HUES48 (cell line): ENCODE results near the gene ORAI3.

Source experiments
- H3K27ac ChIP-seq: one replicate; pipeline ENCODE4 v1.7.0; 2013; ENCODE audit warnings: low read depth, low read length, inconsistent platforms
- H3K27me3 ChIP-seq: 2 replicates; pipeline ENCODE4 v1.6.1; 2013; ENCODE audit warnings: mild to moderate bottlenecking, low read length; ENCODE audit not compliant: control insufficient read depth, insufficient read depth
- H3K36me3 ChIP-seq: 2 replicates; pipeline ENCODE4 v1.6.1; 2013; ENCODE audit warnings: low read length; ENCODE audit not compliant: control insufficient read depth, insufficient read depth
- H3K4me1 ChIP-seq: 2 replicates; pipeline ENCODE4 v1.6.1; 2013; ENCODE audit warnings: mild to moderate bottlenecking, low read length; ENCODE audit not compliant: control insufficient read depth, insufficient read depth
- H3K4me3 ChIP-seq: 2 replicates; pipeline ENCODE4 v1.5.1; 2013; ENCODE audit warnings: mild to moderate bottlenecking, low read depth, low read length
- H3K9ac ChIP-seq: 2 replicates; pipeline ENCODE4 v1.6.1; 2013; ENCODE audit warnings: mild to moderate bottlenecking, low read depth, low read length, moderate library complexity
- H3K9me3 ChIP-seq: 2 replicates; pipeline ENCODE4 v1.6.1; 2013; ENCODE audit warnings: low read length; ENCODE audit not compliant: control insufficient read depth, insufficient read depth

Gene ORAI3

DNA sequence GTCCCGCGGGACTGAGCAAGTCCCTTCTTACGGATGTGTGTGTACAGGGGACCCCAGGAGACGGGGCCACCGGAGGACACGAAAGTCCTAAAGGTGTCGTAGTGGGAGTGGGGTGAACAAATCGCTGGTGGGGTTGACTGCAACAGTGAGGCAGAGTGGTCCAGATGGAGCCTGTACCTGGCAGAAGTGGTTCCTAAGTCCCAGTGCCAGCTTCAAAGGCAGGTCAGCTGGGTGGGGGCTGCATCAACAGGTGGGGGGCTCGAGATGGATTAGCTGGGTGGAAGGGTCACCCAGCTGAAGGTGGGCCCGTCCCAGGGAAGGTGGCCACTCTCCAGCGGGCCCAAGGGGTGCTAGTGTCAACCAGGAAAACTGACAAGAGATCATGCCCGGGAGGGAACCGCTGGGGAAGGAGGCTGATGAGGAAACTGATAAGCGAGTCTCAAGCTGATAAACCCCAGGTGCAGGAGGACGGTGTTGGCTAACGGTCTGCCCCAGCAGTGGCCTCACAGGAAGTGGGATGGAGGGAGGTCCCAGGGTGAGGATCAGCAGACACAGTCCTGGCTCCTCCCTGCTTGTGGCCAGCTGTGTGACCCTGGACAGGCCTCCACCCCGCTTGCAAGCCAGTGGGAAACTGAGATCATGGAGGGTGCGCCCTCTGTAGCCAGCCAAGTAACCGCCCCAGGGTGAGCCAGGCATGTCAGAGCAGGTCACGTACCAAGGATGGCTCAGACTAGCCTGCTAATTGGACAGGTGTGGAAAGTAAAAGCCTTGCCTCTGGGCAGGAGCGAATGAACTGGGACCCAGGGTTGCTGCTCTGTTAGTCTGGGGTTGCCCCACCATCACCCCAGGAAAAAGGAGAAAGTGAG is 1.0 kb downstream of the ORAI3 start:
- Histone ChIP-seq H3K9ac (no peak overlapping the region), H3K4me1 (peaks cover 20% of the 10 kb centered on the region), H3K27me3 (no peaks in the 10 kb centered on the region), H3K9me3 (no peaks in the 10 kb centered on the region), H3K36me3 (peaks cover 14% of the 10 kb centered on the region), H3K27ac (peak overlapping the region; percentile 43), H3K4me3 (peak overlapping the region; percentile 72)

DNA sequence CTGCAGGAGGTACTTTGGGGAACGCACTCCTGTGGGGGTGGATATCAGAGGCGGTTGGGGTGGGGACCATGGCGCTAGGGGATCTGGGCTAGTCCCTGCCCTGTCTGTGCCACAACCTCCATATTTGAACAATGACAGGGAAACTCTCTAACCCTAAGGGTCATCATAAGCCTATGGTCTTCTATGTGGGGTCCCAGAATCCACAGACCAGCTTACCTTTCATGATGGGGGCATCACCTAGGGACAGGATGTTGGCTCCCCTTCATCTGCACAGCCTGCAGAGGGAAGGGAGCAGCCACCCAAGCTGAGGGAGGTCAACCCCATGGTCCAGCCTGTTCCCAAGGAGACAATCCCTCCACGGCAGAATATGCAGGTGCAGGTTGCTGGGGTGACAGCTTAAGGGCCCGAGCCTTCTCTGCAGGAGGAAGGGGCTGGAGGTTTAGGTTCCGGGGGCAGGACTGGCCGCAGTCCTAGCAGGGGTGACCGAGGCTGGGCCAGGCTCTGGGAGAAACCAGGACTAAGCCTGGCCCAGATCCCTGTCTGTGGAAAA is 1.7 kb downstream of the ORAI3 start:
- H3K27ac ChIP-seq, result no peak overlapping the region
- H3K4me1 ChIP-seq, result peaks cover 20% of the 10 kb centered on the region
- no peak overlapping the region for H3K9ac ChIP-seq
- peaks cover 10% of the 10 kb centered on the region; the same call in 1 of the 2 replicates for H3K36me3 ChIP-seq
- H3K27me3 ChIP-seq, result no peaks in the 10 kb centered on the region
- H3K9me3 ChIP-seq, result no peaks in the 10 kb centered on the region
- H3K4me3 ChIP-seq, result peak overlapping the region; percentile 72; the same call in 1 of the 2 replicates

DNA sequence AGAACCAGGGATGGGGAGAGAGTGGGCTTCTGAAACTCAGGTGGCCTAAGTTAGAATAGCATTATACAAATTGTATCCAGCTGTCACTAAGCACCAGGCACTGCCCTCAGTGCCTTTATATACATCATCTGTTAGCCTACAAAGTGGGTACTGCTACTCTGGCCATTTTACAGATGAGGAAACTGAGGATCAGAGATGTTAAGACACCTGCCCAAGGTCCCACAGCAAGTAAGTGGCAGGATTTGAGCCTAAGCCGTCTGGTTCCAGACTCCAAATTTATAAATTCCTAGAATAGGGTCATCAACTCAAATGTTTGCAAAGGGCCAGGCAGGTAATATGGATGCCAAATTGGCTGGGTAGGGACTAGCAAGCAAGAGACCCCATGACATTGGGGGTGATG is 2.3 kb downstream of the ORAI3 start:
- Histone ChIP-seq H3K4me3 (no peak overlapping the region), H3K9ac (no peak overlapping the region), H3K27me3 (no peaks in the 10 kb centered on the region), H3K36me3 (peaks cover 5% of the 10 kb centered on the region; the same call in 1 of the 2 replicates), H3K4me1 (peaks cover 20% of the 10 kb centered on the region), H3K27ac (no peak overlapping the region), H3K9me3 (no peaks in the 10 kb centered on the region)

DNA sequence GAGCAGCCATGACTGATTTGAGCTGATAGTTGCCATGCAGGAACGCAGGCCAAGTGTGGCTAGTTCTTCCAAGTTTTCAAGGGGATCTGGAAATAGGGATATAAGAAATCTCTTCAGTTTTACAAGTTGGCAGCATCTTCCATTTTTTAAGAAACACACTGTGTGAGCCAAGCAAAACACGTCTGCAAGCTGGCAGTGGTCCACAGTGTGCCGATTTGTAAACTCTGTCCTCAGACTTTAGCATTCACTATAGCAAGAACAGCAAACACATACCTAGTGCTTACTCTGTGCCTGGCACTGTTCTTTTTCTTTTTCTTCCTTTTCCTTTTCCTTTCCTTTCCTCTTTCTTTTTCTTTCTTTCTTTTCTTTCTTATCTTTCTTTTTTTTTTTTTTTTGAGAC is 2.9 kb downstream of the ORAI3 start:
- H3K9ac ChIP-seq, result no peak overlapping the region
- H3K27me3 ChIP-seq, result no peaks in the 10 kb centered on the region
- no peak overlapping the region for H3K4me3 ChIP-seq
- no peak overlapping the region for H3K27ac ChIP-seq
- peaks cover 2% of the 10 kb centered on the region; the same call in 1 of the 2 replicates for H3K36me3 ChIP-seq
- H3K9me3 ChIP-seq, result no peaks in the 10 kb centered on the region
- H3K4me1 ChIP-seq, result peaks cover 17% of the 10 kb centered on the region

DNA sequence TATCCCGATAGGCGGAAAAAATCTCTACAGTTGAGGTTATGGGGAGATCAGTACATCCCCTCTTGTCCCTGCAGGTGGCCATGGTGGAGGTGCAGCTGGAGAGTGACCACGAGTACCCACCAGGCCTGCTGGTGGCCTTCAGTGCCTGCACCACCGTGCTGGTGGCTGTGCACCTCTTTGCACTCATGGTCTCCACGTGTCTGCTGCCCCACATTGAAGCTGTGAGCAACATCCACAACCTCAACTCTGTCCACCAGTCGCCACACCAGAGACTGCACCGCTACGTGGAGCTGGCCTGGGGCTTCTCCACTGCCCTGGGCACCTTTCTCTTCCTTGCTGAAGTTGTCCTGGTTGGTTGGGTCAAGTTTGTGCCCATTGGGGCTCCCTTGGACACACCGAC is 4.2 kb downstream of the ORAI3 start:
- Histone ChIP-seq H3K36me3 (no peaks in the 10 kb centered on the region; the same call in 1 of the 2 replicates), H3K4me3 (no peak overlapping the region), H3K4me1 (peaks cover 11% of the 10 kb centered on the region), H3K9ac (no peak overlapping the region), H3K27me3 (no peaks in the 10 kb centered on the region), H3K27ac (no peak overlapping the region), H3K9me3 (no peaks in the 10 kb centered on the region)

DNA sequence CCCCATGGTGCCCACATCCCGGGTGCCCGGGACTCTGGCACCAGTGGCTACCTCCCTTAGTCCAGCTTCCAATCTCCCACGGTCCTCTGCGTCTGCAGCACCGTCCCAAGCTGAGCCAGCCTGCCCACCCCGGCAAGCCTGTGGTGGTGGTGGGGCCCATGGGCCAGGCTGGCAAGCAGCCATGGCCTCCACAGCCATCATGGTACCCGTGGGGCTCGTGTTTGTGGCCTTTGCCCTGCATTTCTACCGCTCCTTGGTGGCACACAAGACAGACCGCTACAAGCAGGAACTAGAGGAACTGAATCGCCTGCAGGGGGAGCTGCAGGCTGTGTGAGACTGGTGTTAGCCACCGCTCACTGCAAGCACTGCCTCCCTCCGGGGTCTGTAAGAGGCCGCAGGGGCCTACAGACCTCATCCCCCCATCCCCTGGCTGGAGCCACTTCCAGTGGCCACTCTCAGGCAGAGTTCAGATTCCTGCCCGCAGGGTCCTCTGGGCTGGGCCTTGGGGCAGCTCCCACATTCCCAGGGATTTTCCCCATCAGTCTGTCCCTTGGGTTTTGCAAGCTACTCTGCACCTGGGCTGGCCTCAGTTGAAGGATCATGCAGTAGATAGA is 4.8 kb downstream of the ORAI3 start:
- Histone ChIP-seq H3K4me3 (no peak overlapping the region), H3K4me1 (peaks cover 11% of the 10 kb centered on the region), H3K9me3 (no peaks in the 10 kb centered on the region), H3K27ac (peak overlapping the region; percentile 64), H3K36me3 (no peaks in the 10 kb centered on the region; the same call in 1 of the 2 replicates), H3K9ac (no peak overlapping the region), H3K27me3 (no peaks in the 10 kb centered on the region)

DNA sequence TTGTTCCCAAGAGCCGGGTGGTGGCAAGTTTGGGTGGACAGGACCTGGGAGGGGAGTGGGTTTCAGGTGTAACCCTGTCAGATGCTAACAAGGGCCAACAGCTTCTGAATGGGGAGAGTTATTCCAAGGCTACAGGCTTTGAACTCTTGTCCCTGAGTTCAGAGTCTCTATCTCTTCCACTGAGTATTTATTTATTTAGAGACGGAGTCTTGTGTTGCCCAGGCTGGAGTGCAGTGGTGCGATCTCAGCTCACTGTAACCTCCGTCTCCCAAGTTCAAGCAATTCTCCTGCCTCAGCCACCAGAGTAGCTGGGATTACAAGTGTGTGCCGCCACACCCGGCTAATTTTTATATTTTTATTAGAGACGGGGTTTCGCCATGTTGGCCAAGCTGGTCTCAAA is 6.1 kb downstream of the ORAI3 start:
- no peaks in the 10 kb centered on the region for H3K9me3 ChIP-seq
- H3K27ac ChIP-seq, result no peak overlapping the region
- H3K27me3 ChIP-seq, result no peaks in the 10 kb centered on the region
- peaks cover 6% of the 10 kb centered on the region; the same call in 1 of the 2 replicates for H3K4me1 ChIP-seq
- H3K36me3 ChIP-seq, result peaks cover 13% of the 10 kb centered on the region
- H3K9ac ChIP-seq, result no peak overlapping the region
- no peak overlapping the region for H3K4me3 ChIP-seq

DNA sequence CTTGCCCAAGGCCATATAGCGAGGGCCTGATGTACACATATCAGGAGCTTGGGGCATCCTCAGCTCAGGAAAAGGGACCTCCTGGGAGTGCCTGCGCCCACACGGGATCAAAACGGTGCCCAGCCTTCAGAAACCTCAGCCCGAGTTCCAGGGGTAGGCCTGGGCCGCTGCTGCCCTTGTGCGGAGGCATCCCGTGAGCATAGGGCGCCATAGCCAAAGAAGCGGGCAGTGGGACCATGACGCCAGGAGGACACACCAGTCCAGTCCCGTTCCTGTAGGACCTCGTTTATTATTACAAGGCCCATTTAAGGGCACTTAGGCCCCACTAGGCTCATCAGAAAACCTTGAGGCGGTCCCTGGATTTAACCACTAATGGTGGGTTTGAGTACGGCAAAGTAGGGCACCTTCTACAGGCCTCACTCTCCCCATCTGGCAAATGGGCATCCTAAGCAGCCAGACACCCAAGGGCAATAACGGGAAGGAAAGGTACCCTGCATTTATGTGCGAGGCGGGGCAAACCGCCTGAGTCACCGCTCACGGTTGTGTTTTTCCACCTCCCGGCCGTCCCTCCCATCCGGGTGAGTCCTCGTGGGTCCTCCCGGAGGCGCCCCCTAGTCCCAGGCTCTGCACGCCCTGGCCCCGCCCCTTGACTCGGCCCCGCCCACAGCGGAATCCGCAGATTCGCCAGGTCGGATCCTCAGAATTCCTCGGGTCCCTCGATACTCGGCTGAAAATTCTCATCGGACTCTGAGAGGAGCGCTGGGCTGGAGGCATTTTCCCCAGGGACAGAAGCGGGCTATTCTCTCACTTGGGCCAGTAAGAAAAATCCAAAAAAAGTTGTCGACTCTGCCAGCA is 8.0 kb downstream of the ORAI3 start:
- Histone ChIP-seq H3K27ac (peak overlapping the region; percentile 99), H3K27me3 (no peaks in the 10 kb centered on the region), H3K4me3 (peak overlapping the region; percentile 92), H3K9me3 (no peaks in the 10 kb centered on the region), H3K9ac (peak overlapping the region; percentile 100), H3K4me1 (no peaks in the 10 kb centered on the region), H3K36me3 (peaks cover 32% of the 10 kb centered on the region)

DNA sequence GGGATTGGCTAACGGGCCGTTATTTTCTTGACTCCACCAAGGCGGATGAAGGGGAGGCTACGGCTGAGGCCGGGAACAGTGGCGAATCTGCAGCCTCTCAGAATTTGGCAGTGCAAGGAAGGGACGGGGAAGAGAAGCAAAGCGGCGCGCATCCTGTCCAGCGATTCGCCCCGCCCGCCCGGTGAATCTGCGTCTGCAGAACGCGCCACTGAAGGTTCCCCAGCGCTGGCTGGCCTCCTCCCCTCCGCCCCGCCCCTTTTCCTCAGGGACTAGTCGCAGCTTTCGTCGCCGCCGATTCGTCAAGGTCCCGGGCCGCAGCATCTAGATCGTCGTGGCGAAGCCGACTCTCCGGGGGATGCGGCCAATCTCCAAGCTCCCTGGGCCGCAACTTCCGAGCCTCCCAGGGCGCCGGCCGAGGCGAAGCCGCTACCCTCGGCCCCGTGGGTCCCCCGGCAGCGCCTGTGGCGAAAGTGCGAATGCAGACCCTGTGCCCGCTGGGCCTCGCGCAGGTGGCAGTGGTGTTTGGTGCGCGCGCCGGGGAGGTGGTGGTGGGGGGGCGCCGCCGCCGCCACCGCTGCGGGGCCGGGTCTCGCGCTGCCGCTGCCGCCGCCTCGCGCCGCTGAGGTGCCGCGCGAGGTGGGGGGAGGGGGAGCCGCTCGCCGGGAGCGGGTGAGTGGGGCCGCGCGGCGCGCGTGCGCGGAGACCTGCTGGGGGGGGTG is 8.7 kb downstream of the ORAI3 start, which contains the start of gene SETD1A:
Gene SETD1A, plus strand, starts transcription at position 299 of the 719 bp plus-strand sequence. CDS start 978 bp downstream, outside the sequence.
- H3K4me1 ChIP-seq, result no peaks in the 10 kb centered on the region
- H3K9me3 ChIP-seq, result no peaks in the 10 kb centered on the region
- peak within 1 kb of the TSS; percentile 92 for H3K4me3 ChIP-seq
- H3K27me3 ChIP-seq, result no peaks in the 10 kb centered on the region
- peaks cover 38% of the 10 kb centered on the region for H3K36me3 ChIP-seq
- peak within 1 kb of the TSS; percentile 99 for H3K27ac ChIP-seq
- peak within 1 kb of the TSS; percentile 100 for H3K9ac ChIP-seq
